Activated naive CD4-positive, alpha-beta T cell treated with anti-CD3 and anti-CD28 coated beads for 36 hours (primary cell): ENCODE measurements around the gene PRR5L. TPM values are rescaled to one million over a fixed set of nuclear protein-coding genes. Genes with fewer than 3 reads are reported as not detected.

Source experiments
- CTCF ChIA-PET: fragments of 350-600 bp; sonication (Branson Sonifier 250); formaldehyde crosslinking; loops from one replicate; lab custom pipeline; 2021; ENCODE audit warnings: antibody characterized with exemption; lab: Charles Lee
- DNase-seq: peaks from one replicate; pipeline ENCODE4 v3.0.0-alpha.2; 2020
- H3K27ac Mint-ChIP-seq: one replicate; pipeline ENCODE4 v1.8.0; 2021; ENCODE audit warnings: mild to moderate bottlenecking, mixed read lengths
- H3K27me3 Mint-ChIP-seq: one replicate; pipeline ENCODE4 v1.8.0; 2021; ENCODE audit warnings: low read depth, mixed read lengths
- H3K36me3 Mint-ChIP-seq: one replicate; pipeline ENCODE4 v1.8.0; 2021; ENCODE audit warnings: low read depth, mixed read lengths
- H3K4me1 Mint-ChIP-seq: one replicate; pipeline ENCODE4 v1.8.0; 2021; ENCODE audit warnings: low read depth, mixed read lengths
- H3K4me3 Mint-ChIP-seq: one replicate; pipeline ENCODE4 v1.8.0; 2021; ENCODE audit warnings: mild to moderate bottlenecking, moderate library complexity, mixed read lengths
- H3K9me3 Mint-ChIP-seq: one replicate; pipeline ENCODE4 v1.8.0; 2021; ENCODE audit warnings: mixed read lengths
- intact Hi-C: fragments of 100-400 bp; cut with micrococcal nuclease; formaldehyde crosslinking; loops from one replicate; pipeline ENCODE4 v1.15.1; 2023
- total RNA-seq, 2 experiments: library from RNA; stranded (reverse); gene quantifications; one replicate each; pipeline ENCODE4 v1.2.3, GENCODE V29; 2021

PRR5L gene
- total RNA-seq, 2 experiments from 2014 or later, result 11.2 to 13.1 TPM

GRCh38 chr11:36282926-36283325 is 13.2 kb upstream of the PRR5L start:
- no peak overlapping the region for H3K27ac Mint-ChIP-seq
- CTCF ChIA-PET, result interaction anchor here (1.7 kb wide), 1 partner anchor 210 kb away, joined by 6 read pairs; no protein-coding TSS in a partner anchor

GRCh38 chr11:36288442-36289225 is 7.5 kb upstream of the PRR5L start:
- H3K4me3 Mint-ChIP-seq, result peak overlapping the region; percentile 91
- no peaks in the 10 kb centered on the region for H3K27me3 Mint-ChIP-seq
- intact Hi-C loops, result loop anchor here (1.0 kb wide), 4 partner anchors 55 to 626 kb away; partner anchors contain the start of genes TRAF6 and TRIM44
- CTCF ChIA-PET, result interaction anchor here (0.6 to 6.4 kb wide), 8 partner anchors 16 to 466 kb away, joined by 3 to 109 read pairs (median 4); no protein-coding TSS in a partner anchor
- no peak for DNase-seq
- H3K36me3 Mint-ChIP-seq, result no peaks in the 10 kb centered on the region
- H3K4me1 Mint-ChIP-seq, result peaks cover 39% of the 10 kb centered on the region
- H3K27ac Mint-ChIP-seq, result no peak overlapping the region
- no peaks in the 10 kb centered on the region for H3K9me3 Mint-ChIP-seq

More at GRCh38 chr11:36282926-36283325, 13.2 kb upstream of the PRR5L start:
- no peaks in the 10 kb centered on the region for H3K27me3 Mint-ChIP-seq
- H3K9me3 Mint-ChIP-seq, result peaks cover 8% of the 10 kb centered on the region
- peaks cover 22% of the 10 kb centered on the region for H3K4me1 Mint-ChIP-seq
- intact Hi-C loops, result no loop called here
- H3K4me3 Mint-ChIP-seq, result no peak overlapping the region
- peaks cover 3% of the 10 kb centered on the region for H3K36me3 Mint-ChIP-seq
- no peak for DNase-seq

GRCh38 chr11:36289226-36289852 is 6.7 kb upstream of the PRR5L start, which contains the start of gene COMMD9:
Gene COMMD9, minus strand, starts transcription at chr11:36289424. Its CDS starts 12 bp downstream, at chr11:36289412.
- DNase-seq, result peak; percentile 98
- CTCF ChIA-PET, result interaction anchor here (0.6 to 6.4 kb wide), 10 partner anchors 17 to 467 kb away, joined by 3 to 109 read pairs (median 4); no protein-coding TSS in a partner anchor
- Mint-ChIP-seq H3K36me3 (no peaks in the 10 kb centered on the region), H3K4me3 (peak within 1 kb of the TSS; percentile 91), H3K4me1 (peaks cover 34% of the 10 kb centered on the region), H3K27ac (peak within 1 kb of the TSS; percentile 78), H3K27me3 (no peaks in the 10 kb centered on the region), H3K9me3 (no peaks in the 10 kb centered on the region)
- intact Hi-C loops, result loop anchor here (1.0 kb wide), 4 partner anchors 54 to 627 kb away; partner anchors contain the start of genes TRAF6 and TRIM44

GRCh38 chr11:36292311-36292722 is 3.8 kb upstream of the PRR5L start:
- Mint-ChIP-seq H3K36me3 (no peaks in the 10 kb centered on the region), H3K9me3 (no peaks in the 10 kb centered on the region), H3K4me3 (no peak overlapping the region), H3K4me1 (peaks cover 24% of the 10 kb centered on the region), H3K27me3 (no peaks in the 10 kb centered on the region), H3K27ac (no peak overlapping the region)
- CTCF ChIA-PET, result interaction anchor here (0.5 to 6.4 kb wide), 30 partner anchors 9 to 455 kb away, joined by 3 to 109 read pairs (median 4); partner anchors contain the start of gene TRAF6
- intact Hi-C loops, result loop anchor here (1.0 kb wide), 5 partner anchors 186 to 455 kb away; no protein-coding TSS in a partner anchor
- peak; percentile 29 for DNase-seq

GRCh38 chr11:36296884-36297543 is 926 bp downstream of the PRR5L start:
- Mint-ChIP-seq H3K27ac (no peak overlapping the region), H3K4me1 (peaks cover 3% of the 10 kb centered on the region), H3K27me3 (no peaks in the 10 kb centered on the region), H3K36me3 (no peaks in the 10 kb centered on the region), H3K4me3 (no peak overlapping the region), H3K9me3 (no peaks in the 10 kb centered on the region)
- CTCF ChIA-PET, result interaction anchor here (0.5 to 3.3 kb wide), 8 partner anchors 8 to 214 kb away, joined by 3 to 12 read pairs (median 4); no protein-coding TSS in a partner anchor
- intact Hi-C loops, result no loop called here
- DNase-seq, result no peak

GRCh38 chr11:36300650-36301049 is 4.6 kb downstream of the PRR5L start:
- no peaks in the 10 kb centered on the region for H3K27me3 Mint-ChIP-seq
- H3K4me3 Mint-ChIP-seq, result no peak overlapping the region
- H3K4me1 Mint-ChIP-seq, result no peaks in the 10 kb centered on the region
- no peak for DNase-seq
- CTCF ChIA-PET, result interaction anchor here (0.8 to 2.3 kb wide), 4 partner anchors 8 to 210 kb away, joined by 3 to 9 read pairs (median 6); partner anchors contain the start of gene TRAF6
- H3K27ac Mint-ChIP-seq, result no peak overlapping the region
- H3K36me3 Mint-ChIP-seq, result no peaks in the 10 kb centered on the region
- intact Hi-C loops, result no loop called here
- H3K9me3 Mint-ChIP-seq, result no peaks in the 10 kb centered on the region

GRCh38 chr11:36304351-36304750 is 8.3 kb downstream of the PRR5L start:
- H3K9me3 Mint-ChIP-seq, result peaks cover 3% of the 10 kb centered on the region
- DNase-seq, result no peak
- no peaks in the 10 kb centered on the region for H3K4me1 Mint-ChIP-seq
- intact Hi-C loops, result no loop called here
- H3K27me3 Mint-ChIP-seq, result peaks cover 14% of the 10 kb centered on the region
- H3K36me3 Mint-ChIP-seq, result no peaks in the 10 kb centered on the region
- no peak overlapping the region for H3K27ac Mint-ChIP-seq
- no peak overlapping the region for H3K4me3 Mint-ChIP-seq
- CTCF ChIA-PET, result interaction anchor here (1.4 to 2.4 kb wide), 5 partner anchors 8 to 189 kb away, joined by 3 to 9 read pairs (median 5); partner anchors contain the start of gene PRR5L

- no peak overlapping the region for H3K4me3 Mint-ChIP-seq
- H3K27me3 Mint-ChIP-seq, result peaks cover 14% of the 10 kb centered on the region
- H3K4me1 Mint-ChIP-seq, result no peaks in the 10 kb centered on the region
- intact Hi-C loops, result no loop called here
- H3K36me3 Mint-ChIP-seq, result no peaks in the 10 kb centered on the region
- CTCF ChIA-PET, result interaction anchor here (1.4 to 1.5 kb wide), 2 partner anchors 9 to 173 kb away, joined by 3 to 5 read pairs; partner anchors contain the start of gene PRR5L
- DNase-seq, result no peak
- no peak overlapping the region for H3K27ac Mint-ChIP-seq
- H3K9me3 Mint-ChIP-seq, result peaks cover 3% of the 10 kb centered on the region
Observed at GRCh38 chr11:36305047-36305446, 9.0 kb downstream of the PRR5L start.

GRCh38 chr11:36306888-36307287 is 10.8 kb downstream of the PRR5L start:
- Mint-ChIP-seq H3K27ac (no peak overlapping the region), H3K9me3 (peaks cover 3% of the 10 kb centered on the region), H3K4me1 (no peaks in the 10 kb centered on the region), H3K36me3 (no peaks in the 10 kb centered on the region), H3K4me3 (no peak overlapping the region), H3K27me3 (peaks cover 18% of the 10 kb centered on the region)
- CTCF ChIA-PET, result interaction anchor here (0.8 to 1.0 kb wide), 2 partner anchors 171 to 186 kb away, joined by 3 to 4 read pairs; no protein-coding TSS in a partner anchor
- intact Hi-C loops, result loop anchor here (1.0 to 2.0 kb wide), 2 partner anchors 171 to 186 kb away; no protein-coding TSS in a partner anchor
- DNase-seq, result peak; percentile 46

GRCh38 chr11:36308577-36308976 is 12.5 kb downstream of the PRR5L start:
- intact Hi-C loops, result no loop called here
- CTCF ChIA-PET, result no interaction called here
- Mint-ChIP-seq H3K27ac (no peak overlapping the region), H3K9me3 (peaks cover 3% of the 10 kb centered on the region), H3K27me3 (peaks cover 21% of the 10 kb centered on the region), H3K36me3 (no peaks in the 10 kb centered on the region), H3K4me1 (peaks cover 10% of the 10 kb centered on the region), H3K4me3 (no peak overlapping the region)
- DNase-seq, result no peak

- Mint-ChIP-seq H3K27me3 (peaks cover 24% of the 10 kb centered on the region), H3K27ac (no peak overlapping the region), H3K36me3 (no peaks in the 10 kb centered on the region), H3K4me3 (no peak overlapping the region), H3K9me3 (peaks cover 3% of the 10 kb centered on the region), H3K4me1 (peaks cover 11% of the 10 kb centered on the region)
- CTCF ChIA-PET, result interaction anchor here (0.7 kb wide), 1 partner anchor 170 kb away, joined by 5 read pairs; no protein-coding TSS in a partner anchor
- DNase-seq, result no peak
- intact Hi-C loops, result no loop called here
Observed at GRCh38 chr11:36309779-36310178, 13.7 kb downstream of the PRR5L start.
